ENCODE measurements around the gene KRT3. TPM values are rescaled to one million over a fixed set of nuclear protein-coding genes. Genes with fewer than 3 reads are reported as not detected.

KRT3 gene
- total RNA-seq, 1 donor from 2014 or later: not detected

GRCh38 chr12:52832451-52832850 is 36.5 kb upstream of the KRT3 start:
- DNase-seq (no peak), ATAC-seq (ENCODE audit: low read depth) (no peak)
- POLR2A ChIA-PET: no interaction called here
- intact Hi-C loops (cut with micrococcal nuclease): no loop called here
- TF ChIP-seq CTCF (IDR thresholded peaks at IDR 0.05): no peak
- no peaks in the 10 kb centered on the region for H3K4me1 Mint-ChIP-seq
- no peaks in the 10 kb centered on the region for H3K36me3 Mint-ChIP-seq (ENCODE audit: low read depth)
- no peaks in the 10 kb centered on the region for H3K9me3 Mint-ChIP-seq
- H3K4me3 Mint-ChIP-seq: no peak overlapping the region
- H3K27ac Mint-ChIP-seq: no peak overlapping the region
- CTCF ChIA-PET: interaction anchor here (1.0 kb wide), 1 partner anchor 12 kb away, joined by 3 read pairs; no protein-coding TSS in a partner anchor
- H3K27me3 Mint-ChIP-seq: peaks cover 15% of the 10 kb centered on the region

- POLR2A ChIA-PET: no interaction called here
Observed at GRCh38 chr12:52831251-52831650, 35.3 kb upstream of the KRT3 start.

GRCh38 chr12:52829986-52830770 is 34.3 kb upstream of the KRT3 start:
- Mint-ChIP-seq H3K27me3 (peaks cover 7% of the 10 kb centered on the region), H3K36me3 (ENCODE audit: low read depth) (no peaks in the 10 kb centered on the region), H3K4me3 (no peak overlapping the region), H3K9me3 (no peaks in the 10 kb centered on the region), H3K4me1 (no peaks in the 10 kb centered on the region), H3K27ac (no peak overlapping the region)
- intact Hi-C loops (cut with micrococcal nuclease): no loop called here
- POLR2A ChIA-PET: no interaction called here
- CTCF ChIA-PET: no interaction called here
- DNase-seq (no peak), ATAC-seq (ENCODE audit: low read depth) (no peak)
- TF ChIP-seq CTCF (IDR thresholded peaks at IDR 0.05): no peak

More at GRCh38 chr12:52831251-52831650, 35.3 kb upstream of the KRT3 start:
- ATAC-seq (ENCODE audit: low read depth): no peak
- intact Hi-C loops (cut with micrococcal nuclease): no loop called here
- CTCF ChIA-PET: no interaction called here
- no peak for TF ChIP-seq CTCF (IDR thresholded peaks at IDR 0.05)
- Mint-ChIP-seq H3K27me3 (peaks cover 10% of the 10 kb centered on the region), H3K4me1 (no peaks in the 10 kb centered on the region), H3K9me3 (no peaks in the 10 kb centered on the region), H3K4me3 (no peak overlapping the region), H3K36me3 (ENCODE audit: low read depth) (no peaks in the 10 kb centered on the region), H3K27ac (no peak overlapping the region)
- no peak for DNase-seq

GRCh38 chr12:52828591-52829021 is 32.7 kb upstream of the KRT3 start:
- ATAC-seq (ENCODE audit: low read depth): no peak
- no peaks in the 10 kb centered on the region for H3K36me3 Mint-ChIP-seq (ENCODE audit: low read depth)
- intact Hi-C loops (cut with micrococcal nuclease): no loop called here
- no peak overlapping the region for H3K4me3 Mint-ChIP-seq
- peaks cover 7% of the 10 kb centered on the region for H3K27me3 Mint-ChIP-seq
- H3K4me1 Mint-ChIP-seq: no peaks in the 10 kb centered on the region
- TF ChIP-seq CTCF (IDR thresholded peaks at IDR 0.05): no peak
- no peak for DNase-seq
- no peaks in the 10 kb centered on the region for H3K9me3 Mint-ChIP-seq
- H3K27ac Mint-ChIP-seq: no peak overlapping the region
- ChIA-PET POLR2A (no interaction called here), CTCF (no interaction called here)

- ChIA-PET POLR2A (no interaction called here), CTCF (no interaction called here)
- Mint-ChIP-seq H3K27ac (no peak overlapping the region), H3K9me3 (no peaks in the 10 kb centered on the region), H3K4me3 (no peak overlapping the region), H3K4me1 (no peaks in the 10 kb centered on the region), H3K36me3 (ENCODE audit: low read depth) (no peaks in the 10 kb centered on the region), H3K27me3 (peaks cover 8% of the 10 kb centered on the region)
- no peak for TF ChIP-seq CTCF (IDR thresholded peaks at IDR 0.05)
- intact Hi-C loops (cut with micrococcal nuclease): no loop called here
- no peak for DNase-seq
- ATAC-seq (ENCODE audit: low read depth): no peak
Observed at GRCh38 chr12:52828156-52828555, 32.2 kb upstream of the KRT3 start.
